Fibroblast of villous mesenchyme (primary cell): Measurements from ENCODE around the gene MRPL58. TPM values are rescaled to one million over a fixed set of nuclear protein-coding genes. Genes with fewer than 3 reads are reported as not detected.
"Not testable (repeated sequence)": the region's sequence is repeated elsewhere in the genome, so short reads cannot be mapped to it uniquely, and the experiment has no call there.

Experiments
- DNase-seq: peaks from one replicate; pipeline ENCODE4 v3.0.0-alpha.2; 2010; ENCODE audit warnings: low read depth
- H3K4me3 ChIP-seq: 2 replicates; pipeline ENCODE4 v1.5.1; 2011; ENCODE audit warnings: low read depth, mild to moderate bottlenecking, low read length
- CTCF ChIP-seq: IDR thresholded peaks from 2 replicates; pipeline ENCODE4 v1.5.1; 2012; ENCODE audit warnings: low read depth, mild to moderate bottlenecking, low read length; ENCODE audit not compliant: insufficient read depth
- total RNA-seq: library from RNA; depleted of rRNA; stranded (reverse); fragments of >200 nt; gene quantifications from 2 replicates; pipeline ENCODE4 v1.2.3, GENCODE V29; 2012

Gene MRPL58
- total RNA-seq, 1 donor, result 23.7 TPM

GRCh38 chr17:74999523-74999922 is 12.9 kb upstream of the MRPL58 start:
- no peak for DNase-seq
- H3K4me3 ChIP-seq, result no peak overlapping the region
- no peak for TF ChIP-seq CTCF

GRCh38 chr17:75001915-75002843 is 10.3 kb upstream of the MRPL58 start:
- no peak for DNase-seq
- no peak overlapping the region for H3K4me3 ChIP-seq
- no peak for TF ChIP-seq CTCF

GRCh38 chr17:75003070-75003956 is 9.2 kb upstream of the MRPL58 start:
- no peak for TF ChIP-seq CTCF
- no peak overlapping the region for H3K4me3 ChIP-seq
- DNase-seq, result no peak

- TF ChIP-seq CTCF, result no peak
- no peak for DNase-seq
- H3K4me3 ChIP-seq, result no peak overlapping the region
Measured at GRCh38 chr17:75003957-75004355, 8.5 kb upstream of the MRPL58 start.

- no peak overlapping the region for H3K4me3 ChIP-seq
- no peak for TF ChIP-seq CTCF
- no peak for DNase-seq
Measured at GRCh38 chr17:75004371-75004770, 8.1 kb upstream of the MRPL58 start.

GRCh38 chr17:75005291-75005690 is 7.2 kb upstream of the MRPL58 start:
- DNase-seq, result no peak
- no peak overlapping the region for H3K4me3 ChIP-seq
- TF ChIP-seq CTCF, result no peak

- not testable (repeated sequence) for H3K4me3 ChIP-seq, DNase-seq
Measured at GRCh38 chr17:75006084-75006483, 6.4 kb upstream of the MRPL58 start.
